ENCODE data around the gene BSG. TPM values are rescaled to one million over a fixed set of nuclear protein-coding genes. Genes with fewer than 3 reads are reported as not detected.

BSG gene
- polyA plus RNA-seq, 1 donor from 2014 or later, result 209 TPM

DNA sequence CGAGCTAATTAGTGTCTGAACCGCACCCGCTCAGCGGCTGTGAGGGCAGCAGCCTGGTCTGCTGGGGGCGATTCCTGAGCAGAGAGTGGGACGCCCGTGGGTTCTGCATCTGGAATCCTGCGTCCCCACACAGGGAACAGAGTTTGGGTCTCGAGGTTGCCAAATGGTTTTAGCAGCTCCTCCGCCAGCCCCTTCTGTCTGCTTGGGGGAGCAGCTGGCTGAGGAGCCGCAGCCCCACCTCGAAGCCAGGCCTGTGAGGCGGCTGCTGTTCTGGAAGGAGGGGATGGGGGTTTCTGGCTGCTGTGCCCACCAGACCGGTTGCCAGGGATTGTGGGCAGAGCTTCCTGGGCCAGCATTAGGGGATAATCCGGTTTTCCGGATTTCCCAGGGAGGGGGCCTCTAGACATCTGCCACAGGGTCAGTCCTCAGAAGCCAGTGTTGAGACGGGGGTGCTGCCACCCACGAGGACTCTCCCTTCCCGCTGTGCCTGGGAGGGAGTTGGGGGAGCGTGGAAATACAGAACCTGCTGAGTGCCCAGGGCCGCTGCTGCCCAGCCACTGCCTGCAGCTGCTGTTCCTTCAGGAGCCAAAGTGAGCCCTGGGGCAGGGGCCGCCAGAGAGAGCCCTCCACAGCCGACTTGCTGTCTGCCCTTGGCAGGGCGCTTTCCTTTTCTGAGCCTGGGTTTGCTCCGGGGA lies 38.9 kb upstream of the BSG start:
- Histone ChIP-seq H3K27me3 (ENCODE audit: insufficient read depth, low read depth, low read length) (no peaks in the 10 kb centered on the region), H3K36me3 (ENCODE audit: insufficient read depth, low read length) (no peaks in the 10 kb centered on the region), H3K9ac (ENCODE audit: low read length) (peak overlapping the region; percentile 95), H3K4me3 (ENCODE audit: low read length) (peak overlapping the region; percentile 99), H3K4me2 (ENCODE audit: low read length) (peak overlapping the region; percentile 67), H3K9me2 (ENCODE audit: insufficient read depth, low read length) (no peaks in the 10 kb centered on the region), H3K79me2 (replicated peaks; ENCODE audit: insufficient read depth, low read length) (peaks cover 30% of the 10 kb centered on the region), H3K9me3 (ENCODE audit: low read length) (no peaks in the 10 kb centered on the region), H3K27ac (ENCODE audit: low read length) (peak overlapping the region; percentile 88), H2AFZ (ENCODE audit: low read depth, low read length) (no peak overlapping the region), H4K20me1 (ENCODE audit: insufficient read depth) (peaks cover 16% of the 10 kb centered on the region), H3F3A (ENCODE audit: insufficient read depth, low read length, poor library complexity, severe bottlenecking) (no peaks in the 10 kb centered on the region)
- TF ChIP-seq EZH2 (IDR thresholded peaks at IDR 0.05; ENCODE audit: borderline replicate concordance, insufficient read depth, low read length, poor library complexity, severe bottlenecking) (no peak), CTCF (IDR thresholded peaks at IDR 0.05; ENCODE audit: poor library complexity, severe bottlenecking) (no peak), SMC3 (conservative IDR thresholded peaks at IDR 0.05; ENCODE audit: poor library complexity) (no peak), RAD21 (conservative IDR thresholded peaks at IDR 0.05) (no peak), EP300 (conservative IDR thresholded peaks at IDR 0.05; ENCODE audit: poor library complexity, severe bottlenecking) (no peak), POLR2AphosphoS5 (IDR thresholded peaks at IDR 0.05) (no peak), MXI1 (conservative IDR thresholded peaks at IDR 0.05; ENCODE audit: poor library complexity, severe bottlenecking) (no peak), TAF1 (IDR thresholded peaks at IDR 0.05; ENCODE audit: low read depth) (no peak)
- TF ChIP-seq, protein P1, sequence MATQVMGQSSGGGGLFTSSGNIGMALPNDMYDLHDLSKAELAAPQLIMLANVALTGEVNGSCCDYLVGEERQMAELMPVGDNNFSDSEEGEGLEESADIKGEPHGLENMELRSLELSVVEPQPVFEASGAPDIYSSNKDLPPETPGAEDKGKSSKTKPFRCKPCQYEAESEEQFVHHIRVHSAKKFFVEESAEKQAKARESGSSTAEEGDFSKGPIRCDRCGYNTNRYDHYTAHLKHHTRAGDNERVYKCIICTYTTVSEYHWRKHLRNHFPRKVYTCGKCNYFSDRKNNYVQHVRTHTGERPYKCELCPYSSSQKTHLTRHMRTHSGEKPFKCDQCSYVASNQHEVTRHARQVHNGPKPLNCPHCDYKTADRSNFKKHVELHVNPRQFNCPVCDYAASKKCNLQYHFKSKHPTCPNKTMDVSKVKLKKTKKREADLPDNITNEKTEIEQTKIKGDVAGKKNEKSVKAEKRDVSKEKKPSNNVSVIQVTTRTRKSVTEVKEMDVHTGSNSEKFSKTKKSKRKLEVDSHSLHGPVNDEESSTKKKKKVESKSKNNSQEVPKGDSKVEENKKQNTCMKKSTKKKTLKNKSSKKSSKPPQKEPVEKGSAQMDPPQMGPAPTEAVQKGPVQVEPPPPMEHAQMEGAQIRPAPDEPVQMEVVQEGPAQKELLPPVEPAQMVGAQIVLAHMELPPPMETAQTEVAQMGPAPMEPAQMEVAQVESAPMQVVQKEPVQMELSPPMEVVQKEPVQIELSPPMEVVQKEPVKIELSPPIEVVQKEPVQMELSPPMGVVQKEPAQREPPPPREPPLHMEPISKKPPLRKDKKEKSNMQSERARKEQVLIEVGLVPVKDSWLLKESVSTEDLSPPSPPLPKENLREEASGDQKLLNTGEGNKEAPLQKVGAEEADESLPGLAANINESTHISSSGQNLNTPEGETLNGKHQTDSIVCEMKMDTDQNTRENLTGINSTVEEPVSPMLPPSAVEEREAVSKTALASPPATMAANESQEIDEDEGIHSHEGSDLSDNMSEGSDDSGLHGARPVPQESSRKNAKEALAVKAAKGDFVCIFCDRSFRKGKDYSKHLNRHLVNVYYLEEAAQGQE (IDR thresholded peaks at IDR 0.05; ENCODE audit: borderline replicate concordance), result no peak

DNA sequence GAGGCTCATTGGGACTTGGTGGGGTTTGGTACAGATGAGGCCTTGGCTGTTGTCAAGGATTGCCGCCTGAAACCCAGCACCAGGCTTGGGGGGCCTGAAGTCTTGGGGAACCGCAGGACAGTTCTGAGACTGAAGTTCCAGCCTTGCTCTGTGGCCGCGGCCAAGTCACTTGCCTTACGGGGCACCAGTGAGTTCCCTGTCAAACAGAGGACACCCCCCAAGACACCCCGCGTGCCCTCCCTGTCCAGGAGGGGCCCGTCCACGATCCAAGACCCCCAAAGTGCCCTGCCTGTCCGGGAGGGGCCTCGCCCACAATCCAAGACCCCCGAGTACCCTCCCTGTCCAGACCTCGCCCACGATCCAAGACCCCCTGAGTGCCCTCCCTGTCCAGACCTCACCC lies 38.3 kb upstream of the BSG start:
- Histone ChIP-seq H3K36me3 (ENCODE audit: insufficient read depth, low read length) (no peaks in the 10 kb centered on the region), H3K27ac (ENCODE audit: low read length) (no peak overlapping the region), H4K20me1 (ENCODE audit: insufficient read depth) (peaks cover 16% of the 10 kb centered on the region), H3K9ac (ENCODE audit: low read length) (peak overlapping the region; percentile 95), H2AFZ (ENCODE audit: low read depth, low read length) (no peak overlapping the region), H3K4me3 (ENCODE audit: low read length) (peak overlapping the region; percentile 99), H3K4me2 (ENCODE audit: low read length) (no peak overlapping the region), H3K9me3 (ENCODE audit: low read length) (no peaks in the 10 kb centered on the region), H3K9me2 (ENCODE audit: insufficient read depth, low read length) (no peaks in the 10 kb centered on the region), H3K79me2 (replicated peaks; ENCODE audit: insufficient read depth, low read length) (peaks cover 30% of the 10 kb centered on the region), H3F3A (ENCODE audit: insufficient read depth, low read length, poor library complexity, severe bottlenecking) (no peaks in the 10 kb centered on the region), H3K27me3 (ENCODE audit: insufficient read depth, low read depth, low read length) (no peaks in the 10 kb centered on the region)
- TF ChIP-seq RAD21 (conservative IDR thresholded peaks at IDR 0.05) (no peak), CTCF (IDR thresholded peaks at IDR 0.05; ENCODE audit: poor library complexity, severe bottlenecking) (no peak), TAF1 (IDR thresholded peaks at IDR 0.05; ENCODE audit: low read depth) (no peak), SMC3 (conservative IDR thresholded peaks at IDR 0.05; ENCODE audit: poor library complexity) (no peak), MXI1 (conservative IDR thresholded peaks at IDR 0.05; ENCODE audit: poor library complexity, severe bottlenecking) (no peak), POLR2AphosphoS5 (IDR thresholded peaks at IDR 0.05) (no peak), EP300 (conservative IDR thresholded peaks at IDR 0.05; ENCODE audit: poor library complexity, severe bottlenecking) (no peak), EZH2 (IDR thresholded peaks at IDR 0.05; ENCODE audit: borderline replicate concordance, insufficient read depth, low read length, poor library complexity, severe bottlenecking) (no peak)
- TF ChIP-seq, protein P1 (IDR thresholded peaks at IDR 0.05; ENCODE audit: borderline replicate concordance), result no peak

Measured in neural cell (in vitro differentiated cells).